ENCODE results near the gene GKN1. TPM values are rescaled to one million over a fixed set of nuclear protein-coding genes. Genes with fewer than 3 reads are reported as not detected.

Gene GKN1
- total RNA-seq, 1 experiment from 2014 or later = not detected

Other genes starting within 250 kb of the GKN1 start
- gene ARHGAP25, start 239.8 kb upstream of the GKN1 start, total RNA-seq (2014; rRNA removed; shearing (Covaris generic)) = 0.51 and 1.7 TPM in 2 replicates
- gene BMP10, start 103.2 kb upstream of the GKN1 start, total RNA-seq (2014; rRNA removed; shearing (Covaris generic)) = not detected in 2 replicates
- gene GKN2, start 21.7 kb upstream of the GKN1 start, total RNA-seq (2014; rRNA removed; shearing (Covaris generic)) = 0.06 TPM in 1 of 2 replicates, not detected in the other
- 7.5 and 11.1 TPM in 2 replicates for gene ANTXR1, start 38.5 kb downstream of the GKN1 start, total RNA-seq (2014; rRNA removed; shearing (Covaris generic))